Choroid plexus epithelial cell (primary cell): ENCODE results near the gene METTL6.

Experiments
- DNase-seq: peaks from one replicate; pipeline ENCODE4 v3.0.0-alpha.2; 2010; ENCODE audit warnings: low read depth
- H3K4me3 ChIP-seq: 2 replicates; pipeline ENCODE4 v1.5.1; 2011; ENCODE audit warnings: low read depth, mild to moderate bottlenecking, control low read depth, low read length, moderate library complexity
- CTCF ChIP-seq: conservative IDR thresholded peaks from 2 replicates; pipeline ENCODE4 v1.5.1; 2011; ENCODE audit warnings: low read depth, mild to moderate bottlenecking, control low read depth, inconsistent platforms, low read length, moderate library complexity

Gene METTL6

GRCh38 chr3:15384510-15385237 is 42.7 kb downstream of the METTL6 start:
- H3K4me3 ChIP-seq, result no peak overlapping the region
- TF ChIP-seq CTCF, result no peak
- peak; percentile 39 for DNase-seq

GRCh38 chr3:15382405-15382923 is 44.9 kb downstream of the METTL6 start:
- TF ChIP-seq CTCF, result no peak
- no peak overlapping the region for H3K4me3 ChIP-seq
- DNase-seq, result no peak

- H3K4me3 ChIP-seq, result no peak overlapping the region
- no peak for TF ChIP-seq CTCF
- peak; percentile 9 for DNase-seq
These were observed 46.1 kb downstream of the METTL6 start for GRCh38 chr3:15380980-15381890.

- peak; percentile 97 for DNase-seq
- H3K4me3 ChIP-seq, result no peak overlapping the region
- TF ChIP-seq CTCF, result peak; percentile 88
These were observed 49.2 kb downstream of the METTL6 start for GRCh38 chr3:15377961-15378791.

GRCh38 chr3:15375461-15376000 is 51.8 kb downstream of the METTL6 start:
- no peak overlapping the region for H3K4me3 ChIP-seq
- no peak for TF ChIP-seq CTCF
- DNase-seq, result no peak

GRCh38 chr3:15372918-15373317 is 54.4 kb downstream of the METTL6 start:
- TF ChIP-seq CTCF, result no peak
- no peak for DNase-seq
- no peak overlapping the region for H3K4me3 ChIP-seq
